HG03196 (cell line): ENCODE measurements around the gene KLRC1.
"Not testable (repeated sequence)": the region's sequence is repeated elsewhere in the genome, so short reads cannot be mapped to it uniquely, and the experiment has no call there.

ENCODE experiments used
- ATAC-seq: cut with Tn5 transposase; IDR thresholded peaks from one replicate; pipeline ENCODE4 v1.9.1; 2021; ENCODE audit not compliant: unreplicated experiment

The KLRC1 gene

DNA sequence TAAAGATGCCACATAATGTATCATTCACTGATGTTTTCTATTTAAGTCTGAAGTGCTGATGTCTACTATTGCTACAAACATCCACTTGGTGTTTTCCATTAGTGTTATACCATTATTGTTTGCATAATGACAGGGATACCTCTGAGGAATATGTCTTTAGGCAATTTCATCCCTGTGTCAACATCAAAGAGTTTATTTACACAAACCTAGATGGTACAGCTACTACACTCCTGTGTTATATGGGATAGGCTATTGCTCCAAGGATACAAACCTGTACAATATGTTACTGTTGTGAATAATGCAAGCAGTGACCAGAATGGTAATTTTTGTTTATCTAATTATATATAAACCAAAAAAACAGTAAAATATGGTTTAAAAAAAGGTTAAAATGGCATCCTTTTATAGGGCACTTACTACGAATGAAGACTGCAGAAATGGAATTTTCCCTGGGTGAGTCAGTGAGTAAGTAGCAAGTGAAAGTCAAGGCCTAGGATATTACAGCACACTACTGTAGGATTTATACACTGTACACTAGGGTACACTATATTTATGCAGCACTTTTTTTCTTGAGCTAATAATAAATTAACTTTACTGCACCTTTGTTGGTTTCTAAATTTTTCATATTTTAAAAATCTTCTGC is 28.8 kb downstream of the KLRC1 start:
- ATAC-seq: not testable (repeated sequence)

DNA sequence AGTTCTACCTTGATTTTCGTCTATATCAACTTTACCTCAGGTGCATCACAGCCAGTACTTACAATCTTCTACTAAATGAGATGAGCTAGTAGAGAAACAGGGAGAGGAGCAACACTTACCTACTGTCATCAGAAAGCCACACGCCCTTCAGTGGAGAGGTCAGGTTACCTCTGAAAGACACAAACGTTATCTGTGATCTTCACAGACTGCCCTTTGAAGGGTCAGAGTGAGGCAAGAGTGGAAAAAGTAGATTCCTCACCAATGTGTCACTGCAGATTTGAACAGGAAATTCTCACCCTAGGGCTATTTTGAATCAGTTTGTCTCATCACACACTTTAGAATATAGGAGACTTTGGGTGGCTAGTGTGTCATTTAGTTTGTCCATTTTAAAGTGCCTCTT is 31.0 kb downstream of the KLRC1 start:
- ATAC-seq: not testable (repeated sequence)

GRCh38 chr12:10420334-10420733 is 32.8 kb downstream of the KLRC1 start, which contains the start of gene KLRC3:
KLRC3 (minus strand) TSS chr12:10420595; CDS start chr12:10420550, 45 bp downstream.
- ATAC-seq: not testable (repeated sequence)

- no peak for ATAC-seq
Measured at GRCh38 chr12:10409392-10409791, 43.8 kb downstream of the KLRC1 start, which contains the start of gene KLRC4. KLRC4 (minus strand) TSS chr12:10409757; CDS start chr12:10409575, 182 bp downstream.

DNA sequence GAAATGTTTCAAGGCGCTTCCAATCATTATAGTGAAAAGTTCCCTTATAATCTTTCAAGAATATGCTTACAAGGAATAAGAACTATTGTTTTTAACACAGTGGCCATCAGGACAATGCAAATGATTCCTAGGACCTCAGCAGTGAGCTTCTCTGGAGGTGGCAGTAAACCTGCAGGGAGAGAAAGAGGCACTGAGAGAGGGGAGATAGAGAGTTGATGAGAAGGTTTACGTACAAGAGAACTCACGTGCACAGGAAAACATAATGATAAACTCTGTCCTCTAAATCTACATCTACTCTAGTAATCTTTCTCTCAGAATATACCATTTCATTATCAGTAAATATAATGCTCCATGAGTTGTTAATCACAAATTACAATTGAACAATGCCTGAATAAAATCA is 44.3 kb downstream of the KLRC1 start:
- ATAC-seq: no peak

DNA sequence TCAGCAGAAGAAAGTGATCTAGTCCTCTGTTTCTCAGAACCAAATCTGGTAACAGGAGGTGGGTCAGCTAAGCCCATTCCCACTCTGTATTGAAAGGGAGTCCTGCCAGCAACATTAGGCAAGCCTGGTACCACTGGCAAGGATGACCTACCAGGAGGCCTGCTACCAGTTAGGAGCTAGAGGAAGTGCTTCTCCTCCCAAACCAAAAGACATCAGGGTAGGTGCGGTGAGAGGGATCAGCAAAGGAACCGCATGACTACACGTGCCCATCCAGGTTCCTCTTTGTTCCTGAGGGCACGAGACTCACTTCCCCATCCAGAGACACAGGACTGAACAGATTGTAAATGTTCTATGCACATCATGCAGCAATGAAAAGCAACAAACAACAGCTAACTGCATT is 46.5 kb downstream of the KLRC1 start:
- no peak for ATAC-seq

DNA sequence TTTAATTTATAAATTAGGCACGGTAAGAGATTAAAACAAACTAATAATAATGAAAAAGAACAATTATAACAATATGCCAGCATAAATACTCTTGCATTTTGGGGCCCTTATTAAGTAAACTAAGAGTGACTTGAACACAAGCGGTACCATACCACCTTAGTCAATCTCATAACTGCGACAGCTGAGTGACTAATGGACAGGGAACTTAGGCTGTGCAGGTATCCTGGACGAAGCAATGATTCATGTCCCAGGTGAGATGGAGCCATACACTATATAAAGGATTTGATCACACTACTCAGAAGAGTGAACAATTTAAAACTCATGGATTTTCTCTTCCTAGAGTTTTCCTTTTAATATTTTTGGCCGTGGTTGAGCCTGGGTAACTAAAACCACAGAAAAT is 47.9 kb downstream of the KLRC1 start:
- ATAC-seq: no peak

DNA sequence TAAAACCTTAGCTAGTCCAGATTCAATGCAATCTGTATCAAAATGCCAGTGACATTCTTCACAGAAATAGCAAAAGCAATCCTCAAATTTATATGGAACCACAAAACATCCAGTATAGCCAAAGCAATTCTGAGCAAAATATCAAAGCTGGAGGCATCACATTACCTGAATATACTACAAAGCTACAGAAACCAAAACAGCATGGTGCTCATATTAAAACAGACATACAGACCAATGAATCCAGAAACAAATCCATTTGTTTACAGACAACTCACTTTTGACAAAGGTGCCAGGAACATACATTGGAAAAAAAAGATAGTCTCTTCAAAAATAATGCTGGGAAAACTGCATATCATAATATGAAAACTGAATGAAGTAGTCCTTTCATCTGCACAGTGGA is 48.4 kb downstream of the KLRC1 start:
- no peak for ATAC-seq

DNA sequence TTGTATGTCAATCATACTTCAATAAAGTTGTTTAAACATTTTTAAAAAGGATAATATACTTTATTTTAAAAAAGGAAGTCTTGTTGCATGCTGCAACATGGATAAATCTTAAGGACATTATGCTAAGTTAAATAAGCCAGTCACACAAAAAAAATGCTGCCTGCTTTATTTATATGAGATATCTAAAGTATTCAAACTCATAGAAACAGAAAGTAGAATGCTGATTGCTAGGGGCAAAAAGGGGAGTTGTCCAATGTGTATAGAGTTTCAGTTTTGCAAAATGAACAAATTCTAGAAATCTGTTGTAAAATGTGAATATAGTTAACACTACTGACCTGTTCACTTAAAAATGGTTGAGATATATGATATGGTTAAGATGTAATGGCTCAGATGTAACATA is 52.3 kb downstream of the KLRC1 start:
- ATAC-seq: no peak

- ATAC-seq: no peak
Measured at GRCh38 chr12:10398168-10398567, 55.0 kb downstream of the KLRC1 start.

DNA sequence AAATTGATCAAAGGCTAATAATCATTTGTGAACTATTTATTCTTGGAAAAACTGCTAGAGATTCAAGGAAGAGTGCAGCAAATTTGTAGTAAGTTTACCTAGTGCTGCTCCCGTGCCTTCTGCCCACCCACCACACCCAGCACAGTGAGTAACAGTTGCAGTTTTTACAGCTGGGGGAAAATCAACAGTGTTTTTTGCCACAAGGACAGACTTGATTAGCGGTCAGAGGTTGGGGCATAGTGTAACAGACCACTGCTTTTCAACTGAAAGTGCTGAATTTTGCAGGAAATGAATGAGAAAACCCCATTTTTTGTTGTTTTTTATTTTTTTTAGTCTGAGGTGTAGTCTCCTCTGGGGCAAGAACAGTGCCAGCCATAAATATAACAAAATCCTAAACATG is 55.9 kb downstream of the KLRC1 start:
- ATAC-seq: no peak

DNA sequence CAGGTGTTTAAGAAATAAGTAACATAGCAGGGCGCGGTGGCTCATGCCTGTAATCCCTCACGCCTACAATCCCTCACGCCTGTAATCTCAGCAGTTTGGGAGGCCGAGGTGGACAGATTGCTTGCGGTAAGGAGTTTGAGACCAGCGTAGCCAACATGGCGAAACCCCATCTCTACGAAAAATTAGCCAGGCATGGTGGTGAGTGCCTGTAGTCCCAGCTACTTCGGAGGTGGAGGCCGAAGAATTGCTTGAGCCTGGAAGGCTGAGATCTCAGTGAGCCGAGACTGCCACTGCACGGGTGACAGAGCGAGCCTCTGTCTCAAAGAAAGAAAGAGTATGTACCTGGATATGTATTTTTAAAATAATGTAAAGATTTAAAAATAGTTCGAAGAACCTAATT is 57.0 kb downstream of the KLRC1 start:
- not testable (repeated sequence) for ATAC-seq
